ENCODE results near the gene TGFB1I1.
"Not testable (repeated sequence)": the region's sequence is repeated elsewhere in the genome, so short reads cannot be mapped to it uniquely, and the experiment has no call there.

The TGFB1I1 gene

DNA sequence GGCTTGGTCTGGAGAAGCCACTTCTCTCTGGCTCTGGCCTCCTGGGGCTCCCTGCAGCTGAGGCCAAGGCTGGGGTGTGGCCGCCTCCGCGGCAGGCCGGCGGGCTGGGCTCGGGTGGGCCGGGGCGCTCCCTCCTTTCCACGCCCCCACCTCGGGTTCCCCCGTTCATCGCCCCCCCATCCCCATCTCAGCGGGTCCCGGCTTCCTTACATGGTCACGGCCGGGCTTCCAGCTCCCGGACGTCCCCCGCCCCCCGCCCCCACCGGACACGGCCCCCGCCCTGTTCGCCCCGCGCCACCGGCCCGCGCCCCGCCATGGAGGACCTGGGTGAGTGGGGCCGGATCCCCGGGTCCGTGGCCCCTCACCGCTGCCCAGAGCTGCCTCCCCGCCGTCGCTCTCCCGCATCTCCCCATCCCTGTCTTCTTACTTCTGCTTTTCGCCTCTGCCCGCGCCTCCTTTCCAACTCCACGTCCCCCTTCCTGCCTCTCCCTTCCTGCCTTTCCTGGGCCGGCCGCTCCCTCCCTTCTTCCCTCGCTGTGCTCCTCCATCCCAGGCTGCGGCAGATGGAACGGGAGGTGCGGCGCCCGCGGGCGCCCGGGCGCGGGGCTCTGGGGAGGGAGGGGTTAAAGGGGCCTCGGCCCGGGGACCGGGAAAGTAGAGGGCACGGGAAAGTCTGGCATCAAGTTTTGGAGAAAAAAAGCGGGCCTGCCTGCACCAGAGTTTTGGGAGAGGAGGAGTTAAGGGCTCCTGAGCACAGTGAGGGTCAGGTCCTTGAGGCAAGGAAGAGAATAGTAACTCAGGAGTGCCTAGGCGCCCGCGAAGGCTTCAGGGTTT is at the start of gene TGFB1I1:
TSS of gene TGFB1I1 (plus strand) at position 278 of the 834 bp plus-strand sequence. CDS start at position 315, 37 bp downstream.
- DNase-seq: no peak

DNA sequence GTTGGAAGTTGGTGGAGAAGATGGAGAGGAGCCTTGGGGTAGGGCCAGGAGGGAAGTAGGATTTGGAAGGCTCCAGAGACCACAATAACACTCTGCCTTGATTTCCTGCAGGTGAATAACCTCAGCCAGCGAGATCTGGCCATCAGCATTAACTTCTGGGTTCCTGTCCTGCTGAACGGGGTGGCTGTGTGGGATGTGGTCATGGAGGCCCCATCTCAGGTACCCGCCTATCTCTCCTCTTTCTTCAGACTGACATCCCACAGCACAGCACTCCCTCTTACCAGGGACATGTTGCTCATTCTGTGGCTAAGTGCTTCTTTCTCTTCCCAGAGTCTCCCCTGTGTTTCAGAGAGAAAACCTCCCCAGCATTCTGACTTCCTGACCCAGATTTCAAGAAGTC is 48.7 kb upstream of the TGFB1I1 start:
- DNase-seq: no peak

DNA sequence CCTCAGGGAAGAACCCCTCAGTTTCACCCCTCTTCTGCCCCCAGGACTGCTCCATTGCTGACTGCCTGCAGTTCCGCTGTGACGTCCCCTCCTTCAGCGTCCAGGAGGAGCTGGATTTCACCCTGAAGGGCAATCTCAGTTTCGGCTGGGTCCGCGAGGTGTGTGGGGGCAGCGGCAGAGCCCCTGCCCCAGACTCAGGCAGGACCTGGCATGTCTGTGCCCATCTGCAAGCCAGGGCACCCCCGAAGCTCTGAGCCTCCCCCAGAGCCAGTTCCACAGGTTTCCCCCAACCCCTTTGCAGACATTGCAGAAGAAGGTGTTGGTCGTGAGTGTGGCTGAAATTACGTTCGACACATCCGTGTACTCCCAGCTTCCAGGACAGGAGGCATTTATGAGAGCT is 48.2 kb upstream of the TGFB1I1 start:
- no peak for DNase-seq

DNA sequence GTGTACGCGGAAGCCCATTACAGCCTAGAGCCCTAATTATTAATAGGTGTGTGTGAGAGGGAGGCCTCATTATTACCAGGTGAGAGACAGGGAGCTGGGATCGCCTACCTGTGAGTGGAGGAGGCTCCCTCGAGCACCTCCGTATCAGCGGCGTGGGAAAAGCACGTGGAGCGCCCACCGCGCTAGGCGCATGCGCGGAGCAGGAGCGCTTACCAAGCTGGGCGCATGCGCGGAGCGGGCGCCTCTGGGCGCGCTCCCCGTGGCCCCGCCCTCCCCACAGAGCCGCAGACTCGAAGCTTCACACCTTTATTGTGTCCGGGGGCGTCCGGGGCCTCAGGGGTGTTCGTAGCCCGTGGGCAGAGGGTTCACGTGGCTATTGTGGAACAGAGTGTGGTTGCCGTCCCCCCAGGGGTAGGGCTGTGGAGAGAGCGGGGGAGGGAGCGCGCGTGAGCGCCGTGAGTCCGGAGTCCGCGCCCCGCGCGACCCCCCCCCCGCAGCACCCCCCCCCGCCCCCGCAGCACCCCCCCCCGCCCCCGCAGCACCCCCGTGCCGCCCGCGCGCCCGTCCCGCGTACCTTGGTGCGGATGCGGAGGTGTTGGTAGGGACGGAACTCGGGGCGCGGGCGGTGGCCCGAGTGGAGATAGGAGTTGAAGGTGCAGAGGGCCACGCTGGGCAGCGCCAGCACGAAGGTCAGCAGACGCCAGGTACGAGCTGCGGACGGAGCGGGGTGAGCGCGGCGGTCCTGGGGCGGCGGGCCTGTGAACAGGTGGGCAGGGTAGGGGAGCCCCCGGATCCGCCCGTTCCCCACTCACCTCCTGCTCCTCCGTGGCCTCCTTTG is 44.3 kb upstream of the TGFB1I1 start:
- peak; percentile 68 for DNase-seq

DNA sequence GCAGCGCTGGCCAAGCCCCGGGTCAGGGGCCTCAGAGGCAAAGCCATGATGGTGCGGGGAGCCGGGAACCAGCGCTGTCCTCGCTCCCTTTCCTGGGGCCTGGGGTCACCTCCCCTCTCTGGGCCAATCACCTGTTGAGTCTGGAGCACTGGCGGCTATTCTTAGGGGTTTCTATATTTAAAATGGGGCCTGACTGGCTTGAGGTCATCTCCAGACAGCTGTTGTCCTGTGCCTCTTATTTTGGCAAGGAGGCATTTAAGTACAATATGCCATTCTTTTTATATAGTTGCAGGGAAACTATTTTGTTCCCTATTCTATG is 43.7 kb upstream of the TGFB1I1 start, which contains the start of gene COX6A2:
TSS of gene COX6A2 (minus strand) at position 82 of the 319 bp plus-strand sequence. CDS start at position 47, 35 bp downstream.
- DNase-seq: no peak

DNA sequence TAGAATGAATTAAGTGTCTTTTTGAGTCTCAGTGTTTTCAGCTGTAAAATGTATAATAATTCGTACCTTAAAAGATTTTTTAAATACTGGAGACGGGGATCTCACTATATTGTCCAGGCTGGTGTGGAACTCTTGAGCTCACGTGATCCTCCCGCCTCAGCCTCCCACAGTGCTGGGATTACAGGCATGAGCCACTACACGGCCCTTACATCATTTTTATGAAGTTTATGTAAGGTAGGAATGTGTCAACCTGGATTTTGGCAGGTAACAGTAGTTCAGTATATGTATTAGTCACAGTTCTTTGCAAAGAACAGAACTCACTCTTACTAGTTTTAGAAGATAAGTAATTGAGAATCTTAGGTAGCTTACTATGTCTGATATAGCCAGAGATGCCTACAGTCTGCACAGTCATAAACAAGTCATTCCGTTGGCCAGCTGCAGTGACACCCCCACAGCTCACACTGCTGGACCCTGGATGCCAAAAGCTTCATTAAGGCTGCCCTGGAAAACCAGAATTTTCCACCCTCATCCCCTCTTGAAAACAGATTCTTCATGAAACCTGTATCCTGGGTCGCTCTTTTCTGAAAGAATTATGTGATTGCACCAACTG is 43.2 kb upstream of the TGFB1I1 start:
- no peak for DNase-seq

DNA sequence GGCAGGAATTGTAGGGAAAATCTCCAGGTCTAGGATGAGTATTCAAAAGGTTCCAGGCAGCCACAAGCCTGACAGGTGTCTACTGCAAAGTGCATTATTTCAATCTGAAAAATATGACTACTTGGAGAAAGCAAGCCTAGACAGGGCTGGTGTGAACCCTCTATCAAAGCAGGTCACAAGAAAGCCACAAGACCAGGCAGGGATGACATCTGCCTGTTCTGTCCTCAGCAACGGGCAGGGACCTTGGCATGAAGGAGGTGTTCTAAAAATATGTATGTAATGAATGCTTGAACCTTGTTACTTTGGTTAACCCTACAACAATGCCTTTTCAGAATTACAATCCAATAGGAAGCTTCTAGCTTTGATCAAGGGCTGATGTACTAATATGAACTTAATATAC is 42.6 kb upstream of the TGFB1I1 start:
- DNase-seq: no peak

DNA sequence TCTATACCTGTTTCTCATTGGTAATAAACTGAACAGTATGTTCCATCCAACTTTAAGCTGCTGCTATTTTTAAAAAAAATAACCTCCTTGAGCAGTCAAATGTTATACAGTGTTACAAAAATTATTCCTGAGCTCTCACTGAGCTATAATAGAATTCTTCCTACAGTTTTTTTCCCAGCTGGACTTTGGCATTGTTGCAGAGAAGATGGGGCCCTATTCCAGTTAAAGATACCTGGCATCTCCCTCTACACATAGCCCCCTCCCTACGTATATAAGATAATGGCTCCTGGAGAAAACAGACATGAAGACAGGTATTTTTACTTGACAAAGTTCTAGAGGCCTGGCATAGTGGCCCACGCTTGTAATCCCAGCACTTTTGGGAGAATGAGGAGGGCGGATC is 42.2 kb upstream of the TGFB1I1 start:
- no peak for DNase-seq

DNA sequence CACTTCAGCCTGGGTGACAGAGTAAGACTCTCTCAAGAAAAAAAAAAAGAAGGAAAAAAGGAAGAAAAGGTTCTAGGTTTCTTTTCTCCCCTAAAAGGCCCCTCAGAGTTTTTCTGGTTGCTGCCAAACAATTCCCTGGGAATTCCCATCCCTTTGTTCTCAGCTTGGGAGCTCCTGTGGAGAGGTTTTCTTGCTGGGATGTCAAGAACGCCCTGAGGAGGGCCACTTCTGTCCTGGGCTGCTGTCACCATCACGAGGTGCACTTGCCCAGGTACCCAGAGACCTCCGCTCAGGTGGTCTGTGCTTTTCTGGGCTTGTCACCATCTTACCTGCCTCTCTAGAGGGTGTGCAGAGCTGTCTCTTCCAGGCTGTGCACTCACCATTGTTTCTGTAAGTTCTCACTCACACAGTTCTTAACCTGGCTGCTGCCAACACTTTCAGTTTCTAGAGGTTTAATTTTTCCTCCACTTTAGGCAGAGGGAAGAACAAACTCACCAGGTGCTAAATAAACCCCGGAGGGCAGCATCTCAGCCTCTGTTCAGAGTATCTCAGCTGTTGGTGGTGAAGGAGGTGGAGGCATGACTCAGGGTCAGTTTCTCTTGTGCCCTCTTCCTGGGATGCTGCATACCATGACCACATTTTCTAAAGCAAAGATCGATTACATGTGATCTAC is 41.4 kb upstream of the TGFB1I1 start:
- DNase-seq: no peak

DNA sequence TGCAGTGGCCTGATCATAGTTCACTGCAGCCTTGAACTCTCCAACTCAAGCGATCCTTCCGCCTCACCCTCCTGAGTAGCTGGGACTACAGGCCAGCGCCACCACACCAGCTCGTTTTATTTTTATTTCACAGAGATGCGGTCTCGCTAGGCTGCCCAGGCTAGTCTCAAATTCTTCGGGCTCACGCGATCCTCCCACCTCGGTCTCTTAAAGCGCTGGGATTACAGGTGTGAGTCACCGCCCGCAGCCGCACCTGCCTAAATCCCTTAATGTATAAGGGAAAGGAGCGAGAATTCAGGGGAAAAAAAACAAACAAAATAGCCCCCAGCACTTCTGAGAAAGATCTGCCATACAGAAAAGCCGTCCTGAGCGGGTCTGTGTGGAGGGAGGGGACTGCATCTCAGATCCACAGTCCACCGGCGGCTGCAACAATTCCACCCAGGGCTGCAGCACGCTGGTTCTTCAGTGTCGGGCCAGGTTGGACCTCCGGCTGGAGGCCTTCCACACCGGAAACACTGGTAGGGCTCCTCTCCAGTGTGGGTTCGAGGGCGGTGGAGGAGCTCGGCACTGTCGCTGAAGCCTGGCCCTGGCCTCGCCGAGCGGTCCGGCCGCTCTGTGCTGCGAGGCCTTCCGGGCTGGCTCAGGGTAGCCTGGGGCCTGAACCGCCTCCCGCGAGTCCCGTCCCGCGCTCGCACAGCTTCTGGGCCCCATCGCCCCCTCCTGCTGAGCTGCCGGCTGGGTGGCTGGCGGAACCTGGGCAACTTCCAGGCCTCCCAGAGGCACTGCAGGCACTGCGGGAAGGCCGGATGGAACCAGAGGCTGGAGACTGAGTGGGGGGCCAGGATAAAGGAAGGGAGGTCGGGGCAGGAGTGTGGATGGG is 36.4 kb upstream of the TGFB1I1 start:
- no peak for DNase-seq

DNA sequence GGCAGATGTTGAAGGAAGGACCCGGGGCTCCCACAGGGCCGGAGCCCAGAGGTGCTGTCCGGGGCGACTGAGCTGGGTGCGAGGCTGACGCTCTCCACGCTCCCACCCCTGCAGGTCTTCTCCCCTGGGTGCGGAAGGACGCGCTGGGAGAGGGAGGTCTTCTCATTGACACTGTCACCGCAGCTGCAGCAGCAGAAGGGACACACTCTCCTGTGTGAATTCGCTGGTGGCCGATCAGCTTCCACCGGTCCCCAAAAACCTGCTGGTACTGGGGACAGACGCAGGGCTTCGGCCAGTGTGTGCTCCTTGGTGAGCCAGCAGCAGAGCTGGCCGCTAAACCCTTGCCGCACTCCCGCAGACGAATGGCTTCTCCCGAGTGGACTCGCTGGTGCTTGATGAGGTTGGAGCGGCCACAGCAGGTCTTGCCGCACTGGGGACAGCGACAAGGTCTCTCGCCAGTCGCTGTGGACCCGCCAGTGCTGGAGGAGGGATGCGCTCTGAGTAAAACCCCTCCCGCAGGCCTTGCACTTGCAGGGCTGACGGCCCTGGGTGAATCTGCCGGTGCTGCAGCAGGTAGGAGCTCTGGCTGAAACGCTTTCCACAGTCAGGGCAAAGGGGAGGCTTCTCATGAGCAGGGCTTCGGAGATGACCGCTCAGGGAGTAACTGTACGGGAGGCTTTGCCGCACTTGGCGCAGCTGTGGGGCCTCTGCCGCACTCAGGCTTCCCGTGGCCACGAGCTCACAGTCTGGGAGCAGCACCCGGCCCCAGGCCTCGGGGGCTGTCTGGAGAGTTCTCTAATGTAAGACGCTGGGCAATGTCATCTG is 35.5 kb upstream of the TGFB1I1 start:
- no peak for DNase-seq

DNA sequence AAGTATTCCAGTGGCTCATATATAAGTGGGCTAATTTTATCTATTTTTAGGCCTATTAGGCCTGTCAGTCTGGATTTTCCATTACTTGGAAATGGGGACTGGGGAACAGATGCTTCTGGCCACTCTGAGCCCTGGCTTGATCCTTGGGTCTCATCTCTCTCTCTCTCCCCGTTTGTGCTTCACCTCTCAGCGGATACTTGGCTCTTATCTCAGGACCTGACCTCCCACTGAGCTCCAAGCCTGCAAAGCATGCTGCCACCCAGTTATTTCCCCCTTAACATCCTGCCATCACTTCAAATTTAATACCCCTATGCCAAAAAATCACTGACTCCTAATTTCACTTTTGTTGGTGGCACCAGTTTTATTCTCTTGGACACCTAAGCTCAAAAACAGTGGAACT is 33.5 kb upstream of the TGFB1I1 start:
- DNase-seq: no peak

DNA sequence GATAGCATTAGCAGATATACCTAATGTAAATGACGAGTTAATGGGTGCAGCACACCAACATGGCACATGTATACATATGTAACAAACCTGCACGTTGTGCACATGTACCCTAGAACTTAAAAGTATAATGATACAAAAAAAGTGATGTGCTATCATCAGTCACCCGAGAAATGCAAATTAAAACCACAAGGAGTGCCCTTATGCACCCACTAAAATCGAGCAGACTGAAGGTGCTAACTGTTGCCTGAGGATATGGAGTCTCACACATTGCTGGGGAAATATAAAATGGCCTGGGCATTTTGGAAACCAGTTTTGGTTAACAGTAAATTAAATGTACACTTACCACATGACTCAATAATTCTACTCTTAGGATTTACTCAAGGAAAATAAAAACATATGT is 32.9 kb upstream of the TGFB1I1 start:
- not testable (repeated sequence) for DNase-seq

DNA sequence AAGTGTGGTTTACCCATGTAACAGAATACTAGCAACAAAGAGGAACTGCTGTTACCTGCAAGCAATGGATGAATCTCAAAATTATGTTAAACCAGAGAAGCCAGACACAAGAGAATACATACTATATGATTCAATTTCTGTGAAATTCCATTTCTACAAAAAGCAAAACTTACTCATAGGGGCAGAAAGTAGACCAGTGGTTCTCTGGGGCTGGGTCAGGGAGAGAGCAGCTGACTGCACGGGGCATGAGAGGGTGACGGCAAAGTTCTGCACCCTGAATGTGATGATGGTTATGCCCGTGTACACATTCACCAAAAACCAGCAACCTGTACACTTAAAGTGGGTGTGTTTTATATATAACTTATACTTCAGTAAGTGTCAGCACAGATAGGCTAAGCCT is 32.4 kb upstream of the TGFB1I1 start:
- no peak for DNase-seq

DNA sequence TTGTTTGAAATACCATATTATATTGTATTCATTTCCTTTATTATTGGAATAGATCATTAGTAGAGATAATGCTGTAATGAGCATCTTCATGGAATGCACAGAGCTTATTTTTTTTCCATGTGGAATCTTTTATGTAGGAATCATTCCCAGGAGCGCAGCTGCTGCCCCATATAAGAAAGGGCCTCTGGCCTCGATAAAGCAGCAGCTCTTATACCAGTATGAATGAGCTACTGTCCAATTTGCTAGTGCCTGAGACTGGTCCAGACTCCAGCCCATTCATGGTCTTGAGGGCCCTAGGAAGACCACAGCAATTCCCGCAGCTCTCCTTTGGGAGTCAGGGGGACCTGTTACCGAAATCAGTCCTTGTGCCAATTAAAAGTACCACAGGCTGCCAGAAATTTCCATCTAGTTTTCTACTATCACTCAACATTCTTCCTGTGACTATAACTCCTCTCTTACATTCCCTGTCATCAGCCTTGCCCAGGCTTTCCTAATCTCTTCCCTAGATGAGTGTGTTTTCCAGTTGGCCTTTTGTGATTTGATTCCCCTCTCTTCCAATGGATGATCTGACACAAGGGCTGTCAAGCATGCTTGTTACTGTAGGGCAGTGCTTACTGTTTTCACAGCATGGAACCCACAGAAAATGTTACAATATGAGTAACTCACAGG is 31.3 kb upstream of the TGFB1I1 start:
- no peak for DNase-seq

DNA sequence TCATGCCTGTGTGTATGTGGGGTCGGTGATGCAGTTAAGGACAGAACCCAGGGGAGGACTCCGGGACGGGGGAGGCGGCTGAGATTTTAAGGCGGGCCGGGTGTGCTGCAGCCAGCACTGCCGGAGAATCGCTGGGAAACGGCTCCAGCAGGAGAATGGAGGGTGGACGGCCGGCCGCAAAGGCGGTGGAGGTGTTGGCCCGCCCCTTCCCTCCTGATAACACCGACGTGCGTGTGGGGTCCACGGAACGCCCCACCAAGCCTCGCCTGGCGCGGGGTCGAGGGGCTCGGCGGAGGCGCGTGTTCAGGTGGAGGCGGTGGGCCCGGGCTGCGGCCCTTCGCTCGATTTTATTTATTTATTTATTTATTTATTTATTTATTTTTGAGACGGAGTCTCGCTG is 30.0 kb upstream of the TGFB1I1 start:
- DNase-seq: no peak

DNA sequence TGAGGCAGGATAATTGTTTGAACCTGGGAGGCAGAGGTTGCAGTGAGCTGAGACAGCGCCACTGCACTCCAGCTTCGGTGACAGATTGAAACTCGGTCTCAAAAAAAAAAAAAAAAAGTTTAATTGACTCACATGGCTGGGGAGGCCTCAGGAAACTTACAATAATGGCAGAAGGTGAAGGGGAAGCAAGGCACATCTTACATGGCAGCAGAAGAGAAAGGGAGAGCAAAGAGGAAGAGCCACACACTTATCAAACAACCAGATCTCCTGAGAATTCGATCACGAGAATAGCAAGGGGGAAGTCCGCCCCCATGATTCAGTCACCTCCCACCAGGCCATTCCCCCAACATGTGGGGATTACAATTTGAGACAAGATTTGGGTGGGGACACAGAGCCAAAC is 26.0 kb upstream of the TGFB1I1 start:
- DNase-seq: not testable (repeated sequence)

DNA sequence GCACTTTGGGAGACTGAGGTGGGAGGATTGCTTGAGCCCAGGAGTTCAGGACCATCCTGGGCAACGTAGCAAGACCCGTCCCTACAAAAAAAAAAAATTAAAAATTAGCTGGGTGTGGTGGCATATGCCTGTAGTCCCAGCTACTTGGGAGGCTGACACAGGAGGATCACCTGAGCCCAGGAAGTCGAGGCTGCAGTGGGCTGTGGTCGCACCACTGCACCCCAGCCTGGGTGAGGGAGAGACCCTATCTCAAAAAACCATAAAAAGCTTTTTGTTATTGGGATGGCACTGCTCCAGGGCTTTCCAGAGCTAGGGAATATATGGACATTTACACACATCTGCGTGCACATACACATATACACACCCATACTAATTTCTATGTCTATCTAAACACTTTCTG is 20.8 kb upstream of the TGFB1I1 start:
- no peak for DNase-seq

DNA sequence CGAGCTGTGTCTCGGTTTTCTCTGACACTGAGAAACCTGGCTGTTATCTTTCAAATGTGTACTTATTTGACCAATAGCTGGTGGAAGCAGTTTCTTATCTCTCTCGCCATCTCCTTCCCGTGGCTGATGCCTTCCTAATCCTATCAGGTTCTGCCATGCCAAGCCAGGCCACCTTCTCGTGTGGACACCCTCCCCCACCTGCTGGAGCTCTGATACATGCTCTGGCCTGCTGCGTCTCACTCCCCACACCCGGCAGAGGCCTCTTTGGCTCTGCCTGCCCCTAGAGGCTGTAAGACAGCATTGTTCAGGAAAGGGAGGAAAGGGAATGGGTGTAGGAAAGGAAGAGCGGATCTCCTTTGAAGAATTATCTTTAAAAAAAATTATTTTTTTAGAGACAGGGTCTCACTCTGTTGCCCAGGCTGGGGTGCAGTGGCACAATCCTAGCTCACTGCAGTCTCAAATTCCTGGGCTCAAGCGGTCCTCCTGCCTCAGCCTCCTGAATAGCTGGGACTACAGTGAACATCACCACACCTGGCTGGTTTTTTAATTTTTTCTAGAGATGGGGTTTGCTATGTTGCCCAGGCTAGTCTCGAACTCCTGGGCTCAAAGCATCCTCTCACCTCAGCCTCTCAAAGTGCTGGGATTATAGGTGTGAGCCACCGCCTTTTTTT is 20.1 kb upstream of the TGFB1I1 start:
- DNase-seq: no peak

DNA sequence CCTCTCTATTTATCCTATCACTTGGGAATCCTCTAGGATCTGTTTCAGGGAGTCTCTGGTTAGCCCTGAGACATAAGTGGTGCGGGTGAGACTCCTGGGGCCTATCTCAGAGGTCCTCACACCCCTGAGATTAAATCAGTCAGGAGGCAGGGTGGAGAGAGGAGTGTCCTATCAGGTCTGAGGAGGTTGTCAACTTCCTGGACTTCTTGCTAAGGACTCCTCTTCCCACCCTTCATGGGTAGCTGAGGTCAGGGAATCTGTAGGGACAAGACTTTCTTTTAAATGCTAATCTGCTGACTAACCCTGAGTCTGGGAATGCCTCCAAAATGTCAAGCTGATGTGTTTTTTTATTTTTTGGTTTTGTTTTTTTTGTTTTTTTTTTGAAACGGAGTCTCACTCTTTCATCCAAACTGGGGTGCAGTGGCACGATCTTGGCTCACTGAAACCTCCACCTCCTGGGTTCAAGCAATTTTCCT is 19.3 kb upstream of the TGFB1I1 start:
- no peak for DNase-seq

Data from activated gamma-delta T cell treated with Interleukin-2 at 50 U/mL for 16 hours (primary cell).